KG1 (cell line): ENCODE data around the gene AMD1.

ENCODE experiments used
- DNase-seq: peaks from one replicate; lab custom pipeline; 2025; lab: John Stamatoyannopoulos, UW

The AMD1 gene

GRCh38 chr6:110938171-110938570 lies 63.6 kb downstream of the AMD1 start:
- DNase-seq, result no peak

- DNase-seq, result peak; percentile 41
Observed at GRCh38 chr6:110939429-110940200, 65.0 kb downstream of the AMD1 start.

- peak; percentile 43 for DNase-seq
Observed at GRCh38 chr6:110944681-110945151, 70.1 kb downstream of the AMD1 start.
